DMS 273 treated with DMSO at 0.1 percent for 48 hours (cell line): Measurements from ENCODE around the gene KRTAP5-1.
"Not testable (repeated sequence)": the region's sequence is repeated elsewhere in the genome, so short reads cannot be mapped to it uniquely, and the experiment has no call there.

Experiments used
- DNase-seq: peaks from one replicate; lab custom pipeline; 2025; lab: John Stamatoyannopoulos, UW

KRTAP5-1 gene

GRCh38 chr11:1584661-1585370 is at the start of gene KRTAP5-1:
Gene KRTAP5-1, minus strand, starts transcription at chr11:1585283. Its CDS starts 34 bp downstream, at chr11:1585249.
- not testable (repeated sequence) for DNase-seq

DNA sequence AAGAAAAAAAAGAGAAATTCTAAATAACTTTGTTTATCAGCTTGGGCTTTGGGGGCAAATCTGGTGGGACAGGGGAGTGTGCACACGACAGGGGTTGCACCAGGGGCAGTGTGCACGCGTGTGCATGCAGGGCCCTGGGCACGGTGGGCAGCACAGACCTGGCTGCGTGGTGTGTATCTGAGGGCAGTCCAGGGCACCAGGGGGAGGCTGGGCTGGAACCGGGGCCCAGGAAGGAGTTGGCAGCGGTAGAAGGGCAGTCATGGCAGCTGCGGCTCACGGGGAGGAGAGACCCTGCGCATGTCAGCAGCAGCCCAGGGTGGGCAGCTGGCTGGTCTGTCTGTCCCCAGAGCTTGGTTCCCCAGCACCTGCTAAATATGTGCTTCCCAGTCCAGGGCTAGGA is 48.8 kb upstream of the KRTAP5-1 start:
- DNase-seq = no peak

DNA sequence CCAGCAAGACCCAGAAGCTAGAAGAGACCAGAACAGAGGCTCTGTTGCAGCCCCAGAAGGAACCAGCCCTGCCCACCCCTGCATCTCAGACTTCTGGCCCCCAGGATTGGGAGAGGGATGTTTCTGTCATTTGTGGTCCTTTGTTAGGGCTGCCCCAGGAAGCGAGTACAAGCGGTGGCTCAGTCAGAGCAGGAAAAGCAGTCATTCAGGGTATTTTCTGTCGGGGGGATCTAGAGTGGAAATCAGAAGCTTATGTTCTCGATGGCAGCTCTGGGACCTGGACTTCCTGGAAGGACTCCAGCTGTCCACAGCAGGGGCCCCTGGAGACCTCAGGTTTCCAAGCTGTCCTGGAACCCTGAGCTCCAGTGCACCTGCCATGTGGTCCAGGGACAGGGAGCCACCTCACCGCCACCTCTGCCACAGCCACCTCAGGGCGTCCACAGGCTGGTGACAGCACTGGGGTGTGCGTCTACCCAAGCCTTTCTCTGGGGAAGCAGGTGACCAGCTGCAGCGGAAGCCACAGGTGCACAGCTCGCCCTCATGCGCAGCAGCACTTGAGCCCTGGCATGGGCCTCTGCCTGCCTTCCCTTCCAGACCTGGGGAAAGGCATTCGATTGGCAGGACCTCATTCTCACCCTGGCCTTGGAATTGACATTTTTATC is 47.1 kb upstream of the KRTAP5-1 start:
- DNase-seq = no peak

- DNase-seq = no peak
These were observed 46.0 kb upstream of the KRTAP5-1 start for GRCh38 chr11:1631066-1631568.

GRCh38 chr11:1630271-1630670 is 45.2 kb upstream of the KRTAP5-1 start:
- DNase-seq = no peak

- no peak for DNase-seq
These were observed 44.5 kb upstream of the KRTAP5-1 start, which contains the start of gene KRTAP5-5 for GRCh38 chr11:1629326-1630185. Gene KRTAP5-5, plus strand, starts transcription at chr11:1629775. Its CDS starts 66 bp downstream, at chr11:1629841.

DNA sequence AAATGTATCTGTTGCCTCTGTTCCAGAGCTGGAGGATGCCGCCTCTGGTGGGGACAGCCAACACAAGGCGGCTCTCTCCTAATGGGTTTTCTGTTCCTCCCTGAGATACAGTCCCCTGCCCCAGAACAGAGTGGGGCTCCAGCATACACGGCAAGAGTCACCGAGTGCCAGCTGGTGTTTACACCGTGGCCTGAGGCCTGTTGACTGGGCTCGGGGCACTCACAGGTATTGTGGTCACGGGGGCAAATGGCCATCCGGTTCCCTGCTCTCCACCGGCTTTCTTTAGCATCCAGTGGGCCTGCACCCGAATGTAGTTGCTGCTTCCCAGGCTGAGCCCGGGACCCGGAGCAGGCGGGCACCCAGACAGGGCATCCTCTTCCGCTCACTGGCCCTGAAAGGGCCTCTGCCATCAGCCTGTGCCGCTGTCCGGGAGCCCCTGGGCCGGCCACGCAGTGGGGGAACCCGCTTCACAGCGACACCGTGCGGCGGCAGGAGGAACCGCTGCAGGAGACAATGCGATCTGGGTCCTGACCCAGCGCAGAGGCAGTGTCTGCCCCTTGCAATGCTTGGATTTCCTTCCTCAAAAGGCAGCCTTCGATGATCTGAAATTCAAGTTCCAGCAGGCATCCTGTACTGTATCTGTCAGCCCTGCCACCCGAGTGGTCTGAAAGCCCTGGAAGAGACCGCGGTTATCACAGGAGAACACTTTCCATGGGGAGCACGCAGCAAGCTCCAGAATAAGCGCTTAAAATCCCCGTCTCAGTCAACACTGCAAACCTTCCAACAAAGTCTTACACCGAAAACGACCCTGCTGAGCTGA is 43.6 kb upstream of the KRTAP5-1 start:
- DNase-seq = no peak

GRCh38 chr11:1625541-1625940 is 40.5 kb upstream of the KRTAP5-1 start:
- DNase-seq = no peak

DNA sequence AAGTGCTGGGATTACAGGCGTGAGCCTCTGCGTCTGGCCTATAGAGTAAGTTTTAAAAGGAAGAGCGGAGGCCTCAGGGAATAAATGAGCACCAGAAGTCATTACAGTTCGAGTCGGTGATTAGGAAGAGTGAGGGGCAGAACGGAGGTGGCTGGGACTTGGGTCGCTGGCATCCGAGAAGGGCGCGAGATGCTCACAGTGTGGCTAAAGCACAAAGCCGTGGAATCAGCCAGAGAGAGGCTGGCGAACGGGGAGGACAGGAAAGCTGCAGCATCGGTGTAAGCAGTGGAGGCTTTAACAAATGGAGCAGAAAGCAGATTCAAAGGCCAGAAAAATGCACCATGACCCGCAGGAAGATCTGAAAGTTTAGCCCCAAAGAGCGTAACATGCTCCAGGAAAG is 39.5 kb upstream of the KRTAP5-1 start:
- DNase-seq = no peak

DNA sequence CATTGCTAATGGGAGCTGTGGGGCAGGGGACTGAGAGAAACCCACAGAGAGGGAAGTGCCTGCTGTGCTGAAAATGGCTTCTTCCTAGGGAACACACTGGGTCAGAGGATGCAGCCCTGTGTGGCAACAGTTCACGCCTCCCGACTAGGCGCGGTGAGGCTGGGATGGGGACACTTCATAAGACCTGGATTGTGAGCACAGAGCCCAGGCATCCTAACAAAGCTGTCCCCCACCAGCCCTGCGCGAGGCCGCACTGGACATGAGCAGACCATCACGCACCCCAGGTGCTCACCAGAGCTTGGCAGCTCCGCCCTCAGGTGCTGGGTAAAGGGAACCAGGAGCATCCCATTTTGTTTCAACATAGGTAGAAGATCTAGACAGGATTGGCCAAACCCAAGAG is 38.6 kb upstream of the KRTAP5-1 start:
- no peak for DNase-seq

DNA sequence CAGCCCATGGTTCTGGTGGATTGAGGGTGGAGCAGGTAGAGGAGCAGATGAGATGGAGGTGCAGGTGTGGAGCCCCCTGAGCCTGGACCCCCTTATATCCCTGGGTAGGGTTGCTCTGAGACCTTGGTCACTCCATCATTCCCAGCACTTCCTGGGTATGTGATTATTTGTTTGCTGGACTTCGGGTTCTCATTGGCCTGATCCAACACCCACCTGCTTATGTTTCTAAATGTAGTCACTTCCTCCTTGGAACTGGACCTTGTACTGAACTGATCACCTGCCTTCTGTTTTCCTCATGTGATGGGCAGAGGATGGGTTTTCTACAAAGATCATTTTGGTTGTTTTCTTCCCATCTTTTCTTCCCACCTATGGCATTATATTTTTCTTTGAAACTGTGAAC is 37.0 kb upstream of the KRTAP5-1 start, which contains the start of gene KRTAP5-4:
Gene KRTAP5-4 (minus strand): TSS at position 53 of the 400 bp plus-strand sequence. CDS start 45 bp downstream, at position 8.
- no peak for DNase-seq

GRCh38 chr11:1619449-1619848 is 34.4 kb upstream of the KRTAP5-1 start:
- no peak for DNase-seq

DNA sequence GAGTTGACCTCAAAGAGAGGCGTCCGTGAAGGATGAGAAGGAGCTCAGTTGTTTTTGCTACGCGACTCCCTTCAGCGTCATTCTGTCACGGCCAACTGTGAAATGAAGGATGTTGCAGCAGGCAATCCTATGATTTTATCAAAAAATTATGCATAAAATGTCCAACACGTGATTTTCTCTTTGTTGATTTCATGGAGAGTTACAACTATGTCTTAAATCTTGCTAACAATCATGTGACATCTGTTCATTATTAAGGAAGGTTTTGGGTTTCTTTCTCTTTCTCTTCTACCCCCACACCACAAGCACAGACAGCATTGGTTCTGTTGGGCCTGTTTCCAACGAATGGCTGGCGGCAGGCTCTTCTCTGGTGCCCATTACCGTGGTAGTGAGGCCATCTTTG is 33.1 kb upstream of the KRTAP5-1 start:
- no peak for DNase-seq

GRCh38 chr11:1608363-1608762 is 23.3 kb upstream of the KRTAP5-1 start, which contains the start of gene KRTAP5-3:
Gene KRTAP5-3, minus strand, starts transcription at chr11:1608463. Its CDS starts 78 bp downstream, at chr11:1608385.
- DNase-seq = no peak

DNA sequence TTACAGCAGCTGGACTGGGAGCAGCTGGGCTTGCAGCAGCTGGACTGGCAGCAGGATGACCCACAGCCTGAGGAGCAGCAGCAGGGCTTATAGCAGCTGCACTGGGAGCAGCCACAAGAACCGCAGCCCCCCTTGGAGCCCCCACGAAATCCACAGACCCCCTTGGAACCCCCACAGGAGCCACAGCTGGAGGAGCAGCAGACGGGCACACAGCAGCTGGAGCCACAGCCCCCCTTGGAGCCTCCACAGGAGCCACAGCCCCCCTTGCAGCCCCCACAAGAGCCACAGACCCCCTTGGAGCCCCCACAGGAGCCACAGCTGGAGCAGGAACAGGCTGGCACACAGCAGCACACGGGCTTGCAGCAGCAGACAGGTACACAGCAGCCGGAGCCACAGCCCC is 22.8 kb upstream of the KRTAP5-1 start:
- DNase-seq = not testable (repeated sequence)

DNA sequence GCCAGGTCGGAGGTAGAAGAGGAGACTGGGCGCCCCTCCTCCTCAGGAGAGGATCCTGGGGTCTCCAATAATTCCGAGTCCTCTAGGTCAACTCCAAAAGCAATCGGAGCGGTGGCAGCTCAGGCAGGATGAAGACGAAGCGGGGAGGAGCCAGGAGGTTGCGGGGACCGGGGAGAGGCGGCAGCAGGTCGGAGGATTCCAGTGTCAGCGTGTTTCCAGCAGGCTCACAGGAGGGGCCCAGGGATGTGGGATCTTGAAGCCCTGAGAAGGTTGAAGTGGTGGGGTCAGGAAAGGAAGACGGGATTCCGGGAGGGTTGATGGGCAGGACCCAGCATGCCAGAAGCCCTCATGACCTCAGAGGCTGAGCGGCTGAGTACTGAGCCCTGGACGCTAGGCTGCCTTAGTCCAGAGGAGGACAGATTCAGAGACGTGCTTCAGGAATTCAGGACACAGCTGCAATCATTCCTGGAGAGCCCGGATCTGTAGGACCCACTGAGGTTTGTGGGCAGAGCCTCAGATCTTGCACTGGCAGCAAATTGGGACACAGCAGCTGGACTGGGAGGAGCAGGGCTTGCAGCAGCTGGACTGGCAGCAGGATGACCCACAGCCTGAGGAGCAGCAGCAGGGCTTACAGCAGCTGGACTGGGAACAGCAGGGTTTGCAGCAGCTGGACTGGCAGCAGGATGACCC is 22.2 kb upstream of the KRTAP5-1 start:
- not testable (repeated sequence) for DNase-seq

DNA sequence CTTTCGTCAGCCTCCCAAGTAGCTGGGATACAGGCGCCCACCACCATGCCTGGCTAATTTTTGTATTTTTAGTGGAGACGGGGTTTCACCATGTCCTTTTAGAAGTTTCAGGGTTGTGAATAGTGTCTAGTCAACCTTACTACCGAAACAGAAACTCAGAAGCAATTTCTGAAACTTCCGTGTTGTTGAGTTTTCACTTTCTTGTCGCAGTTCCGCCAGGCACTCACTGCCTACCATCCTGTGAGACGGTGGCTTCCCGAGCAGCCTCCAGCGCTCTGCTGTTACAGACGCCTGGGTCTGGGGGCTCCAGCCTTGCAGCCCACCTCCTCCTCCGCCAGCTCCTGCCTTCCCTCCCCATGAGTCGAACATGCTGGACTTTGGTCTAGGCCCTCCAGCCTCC is 20.8 kb upstream of the KRTAP5-1 start:
- DNase-seq = not testable (repeated sequence)

DNA sequence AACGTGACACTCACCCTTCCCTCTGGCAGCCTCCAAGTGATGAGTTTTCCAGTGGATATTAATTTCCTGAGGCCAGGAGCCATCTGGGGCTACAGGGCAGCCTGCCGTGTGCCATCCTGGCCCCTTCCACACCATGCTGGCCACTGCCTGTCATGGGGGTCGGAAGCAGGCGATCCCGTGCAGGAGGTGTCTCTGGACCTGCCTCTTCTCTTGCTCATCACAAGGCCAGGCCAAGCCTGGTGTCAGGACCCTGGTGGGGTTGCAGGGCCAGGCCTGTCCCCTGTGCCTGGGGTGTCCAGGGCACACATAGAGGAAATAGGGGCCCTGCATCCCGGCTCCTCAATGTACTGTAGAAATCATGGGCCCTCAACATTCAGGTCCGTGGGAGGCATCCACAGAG is 19.6 kb upstream of the KRTAP5-1 start:
- DNase-seq = no peak

- DNase-seq = no peak
These were observed 19.1 kb upstream of the KRTAP5-1 start for GRCh38 chr11:1604181-1604580.

- no peak for DNase-seq
These were observed 18.5 kb upstream of the KRTAP5-1 start for GRCh38 chr11:1603629-1604028.

DNA sequence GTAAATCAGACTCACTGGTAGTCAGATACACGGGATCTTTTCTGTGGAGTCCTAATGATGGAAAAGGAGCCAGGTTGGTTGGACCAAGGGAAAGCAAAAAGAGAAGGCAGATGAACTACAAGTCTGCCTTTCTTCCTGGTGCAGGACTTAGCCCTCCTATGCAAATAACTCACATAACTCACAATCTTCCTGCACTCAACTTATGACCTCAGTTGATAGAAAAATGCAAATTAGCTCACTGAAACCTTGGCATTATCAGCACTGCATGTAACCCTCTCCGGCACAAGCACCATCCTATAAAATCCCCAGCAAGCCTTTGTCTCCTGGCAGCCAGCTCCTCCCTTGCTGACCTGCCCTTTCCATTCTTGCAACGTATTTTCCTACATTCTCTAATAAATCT is 16.6 kb upstream of the KRTAP5-1 start:
- DNase-seq = not testable (repeated sequence)
